Activated CD4-positive, alpha-beta memory T cell treated with anti-CD3 and anti-CD28 coated beads, Interleukin-2, amount 10 ng/mL, durations not matched to agents 7 days and 5 days (primary cell): Measurements from ENCODE around the gene PTH1R. TPM values are rescaled to one million over a fixed set of nuclear protein-coding genes. Genes with fewer than 3 reads are reported as not detected.

Experiments
- CTCF ChIA-PET: fragments of 350-600 bp; sonication (Branson Sonifier 250); formaldehyde crosslinking; loops from one replicate; lab custom pipeline; 2021; ENCODE audit warnings: antibody characterized with exemption, inconsistent platforms; lab: Charles Lee
- POLR2A ChIA-PET: fragments of 350-600 bp; sonication (Branson Sonifier 250); formaldehyde crosslinking; loops from one replicate; lab custom pipeline; 2021; ENCODE audit warnings: antibody characterized with exemption; lab: Charles Lee
- DNase-seq: peaks from one replicate; pipeline ENCODE4 v3.0.0-alpha.2; 2020
- H3K27ac Mint-ChIP-seq: one replicate; pipeline ENCODE4 v1.8.0; 2021; ENCODE audit warnings: mild to moderate bottlenecking, mixed read lengths
- H3K27me3 Mint-ChIP-seq: one replicate; pipeline ENCODE4 v1.8.0; 2021; ENCODE audit warnings: mixed read lengths
- H3K36me3 Mint-ChIP-seq: one replicate; pipeline ENCODE4 v1.8.0; 2021; ENCODE audit warnings: low read depth, mixed read lengths
- H3K4me1 Mint-ChIP-seq: one replicate; pipeline ENCODE4 v1.8.0; 2021; ENCODE audit warnings: mixed read lengths
- H3K4me3 Mint-ChIP-seq: one replicate; pipeline ENCODE4 v1.8.0; 2021; ENCODE audit warnings: mild to moderate bottlenecking, mixed read lengths
- H3K9me3 Mint-ChIP-seq: one replicate; pipeline ENCODE4 v1.8.0; 2021; ENCODE audit warnings: mixed read lengths
- total RNA-seq, 2 experiments: library from RNA; stranded (reverse); gene quantifications; one replicate each; pipeline ENCODE4 v1.2.3, GENCODE V29; 2021

Gene PTH1R
- total RNA-seq, 2 experiments from 2014 or later: not detected

GRCh38 chr3:46895204-46895660, 17.7 kb downstream of the PTH1R start:
- H3K27ac Mint-ChIP-seq: no peak overlapping the region
- H3K27me3 Mint-ChIP-seq: peaks cover 56% of the 10 kb centered on the region
- DNase-seq: peak; percentile 78
- peaks cover 12% of the 10 kb centered on the region for H3K4me1 Mint-ChIP-seq
- POLR2A ChIA-PET: interaction anchor here (1.1 kb wide), 1 partner anchor 49 kb away, joined by 3 read pairs; no protein-coding TSS in a partner anchor
- no peaks in the 10 kb centered on the region for H3K36me3 Mint-ChIP-seq
- no peak overlapping the region for H3K4me3 Mint-ChIP-seq
- H3K9me3 Mint-ChIP-seq: no peaks in the 10 kb centered on the region
- CTCF ChIA-PET: interaction anchor here (0.8 to 2.1 kb wide), 8 partner anchors 10 to 193 kb away, joined by 3 to 7 read pairs (median 4); no protein-coding TSS in a partner anchor

- DNase-seq: no peak
- CTCF ChIA-PET: interaction anchor here (0.8 to 2.1 kb wide), 4 partner anchors 14 to 189 kb away, joined by 3 to 7 read pairs (median 4); no protein-coding TSS in a partner anchor
- no peaks in the 10 kb centered on the region for H3K9me3 Mint-ChIP-seq
- no peaks in the 10 kb centered on the region for H3K36me3 Mint-ChIP-seq
- H3K27ac Mint-ChIP-seq: no peak overlapping the region
- peaks cover 12% of the 10 kb centered on the region for H3K4me1 Mint-ChIP-seq
- no peak overlapping the region for H3K4me3 Mint-ChIP-seq
- POLR2A ChIA-PET: no interaction called here
- H3K27me3 Mint-ChIP-seq: peaks cover 55% of the 10 kb centered on the region
These were observed 18.2 kb downstream of the PTH1R start for GRCh38 chr3:46895761-46896160.

- peaks cover 12% of the 10 kb centered on the region for H3K4me1 Mint-ChIP-seq
- H3K4me3 Mint-ChIP-seq: no peak overlapping the region
- H3K9me3 Mint-ChIP-seq: no peaks in the 10 kb centered on the region
- no peak for DNase-seq
- no peak overlapping the region for H3K27ac Mint-ChIP-seq
- H3K27me3 Mint-ChIP-seq: peaks cover 50% of the 10 kb centered on the region
- ChIA-PET CTCF (interaction anchor here (1.0 to 2.1 kb wide), 2 partner anchors 13 to 189 kb away, joined by 3 to 5 read pairs; no protein-coding TSS in a partner anchor), POLR2A (no interaction called here)
- H3K36me3 Mint-ChIP-seq: no peaks in the 10 kb centered on the region
These were observed 18.9 kb downstream of the PTH1R start for GRCh38 chr3:46896386-46896785.

- ChIA-PET POLR2A (no interaction called here), CTCF (interaction anchor here (2.1 kb wide), 1 partner anchor 13 kb away, joined by 5 read pairs; no protein-coding TSS in a partner anchor)
- H3K27me3 Mint-ChIP-seq: peaks cover 44% of the 10 kb centered on the region
- no peak overlapping the region for H3K4me3 Mint-ChIP-seq
- H3K4me1 Mint-ChIP-seq: peaks cover 10% of the 10 kb centered on the region
- DNase-seq: no peak
- no peaks in the 10 kb centered on the region for H3K36me3 Mint-ChIP-seq
- H3K9me3 Mint-ChIP-seq: no peaks in the 10 kb centered on the region
- no peak overlapping the region for H3K27ac Mint-ChIP-seq
These were observed 19.5 kb downstream of the PTH1R start for GRCh38 chr3:46897031-46897430.

GRCh38 chr3:46897829-46898320, 20.4 kb downstream of the PTH1R start:
- Mint-ChIP-seq H3K4me1 (peaks cover 5% of the 10 kb centered on the region), H3K4me3 (no peak overlapping the region), H3K36me3 (no peaks in the 10 kb centered on the region), H3K9me3 (no peaks in the 10 kb centered on the region), H3K27me3 (peaks cover 36% of the 10 kb centered on the region), H3K27ac (no peak overlapping the region)
- ChIA-PET POLR2A (no interaction called here), CTCF (interaction anchor here (1.1 kb wide), 1 partner anchor 15 kb away, joined by 4 read pairs; no protein-coding TSS in a partner anchor)
- DNase-seq: no peak

- H3K27me3 Mint-ChIP-seq: peaks cover 30% of the 10 kb centered on the region
- no peak overlapping the region for H3K4me3 Mint-ChIP-seq
- H3K9me3 Mint-ChIP-seq: no peaks in the 10 kb centered on the region
- ChIA-PET CTCF (interaction anchor here (1.1 kb wide), 2 partner anchors 15 to 16 kb away, joined by 3 to 4 read pairs; no protein-coding TSS in a partner anchor), POLR2A (no interaction called here)
- peaks cover 9% of the 10 kb centered on the region for H3K4me1 Mint-ChIP-seq
- H3K27ac Mint-ChIP-seq: no peak overlapping the region
- no peak for DNase-seq
- H3K36me3 Mint-ChIP-seq: no peaks in the 10 kb centered on the region
These were observed 21.0 kb downstream of the PTH1R start for GRCh38 chr3:46898321-46899150.

- DNase-seq: no peak
- POLR2A ChIA-PET: interaction anchor here (1.6 kb wide), 1 partner anchor 10 kb away, joined by 4 read pairs; no protein-coding TSS in a partner anchor
- Mint-ChIP-seq H3K27me3 (peaks cover 23% of the 10 kb centered on the region), H3K9me3 (no peaks in the 10 kb centered on the region), H3K4me1 (peaks cover 10% of the 10 kb centered on the region), H3K27ac (no peak overlapping the region), H3K4me3 (no peak overlapping the region), H3K36me3 (no peaks in the 10 kb centered on the region)
- CTCF ChIA-PET: interaction anchor here (1.1 to 1.4 kb wide), 3 partner anchors 14 to 39 kb away, joined by 3 to 4 read pairs (median 4); no protein-coding TSS in a partner anchor
These were observed 21.9 kb downstream of the PTH1R start for GRCh38 chr3:46899151-46900006.

GRCh38 chr3:46900007-46900292, 22.4 kb downstream of the PTH1R start:
- Mint-ChIP-seq H3K9me3 (no peaks in the 10 kb centered on the region), H3K36me3 (no peaks in the 10 kb centered on the region), H3K4me1 (peaks cover 12% of the 10 kb centered on the region), H3K4me3 (no peak overlapping the region), H3K27me3 (peaks cover 23% of the 10 kb centered on the region), H3K27ac (no peak overlapping the region)
- DNase-seq: no peak
- ChIA-PET POLR2A (interaction anchor here (1.6 kb wide), 1 partner anchor 10 kb away, joined by 4 read pairs; no protein-coding TSS in a partner anchor), CTCF (interaction anchor here (1.4 kb wide), 1 partner anchor 40 kb away, joined by 4 read pairs; no protein-coding TSS in a partner anchor)

- POLR2A ChIA-PET: interaction anchor here (1.6 kb wide), 1 partner anchor 9 kb away, joined by 4 read pairs; no protein-coding TSS in a partner anchor
- no peak for DNase-seq
- H3K27ac Mint-ChIP-seq: no peak overlapping the region
- peaks cover 19% of the 10 kb centered on the region for H3K27me3 Mint-ChIP-seq
- no peaks in the 10 kb centered on the region for H3K9me3 Mint-ChIP-seq
- no peak overlapping the region for H3K4me3 Mint-ChIP-seq
- CTCF ChIA-PET: interaction anchor here (1.4 to 1.6 kb wide), 2 partner anchors 9 to 40 kb away, joined by 4 to 5 read pairs; no protein-coding TSS in a partner anchor
- no peaks in the 10 kb centered on the region for H3K36me3 Mint-ChIP-seq
- H3K4me1 Mint-ChIP-seq: peaks cover 12% of the 10 kb centered on the region
These were observed 22.8 kb downstream of the PTH1R start for GRCh38 chr3:46900356-46900755.

GRCh38 chr3:46901061-46901460, 23.5 kb downstream of the PTH1R start:
- no peaks in the 10 kb centered on the region for H3K9me3 Mint-ChIP-seq
- CTCF ChIA-PET: interaction anchor here (1.6 kb wide), 1 partner anchor 8 kb away, joined by 5 read pairs; no protein-coding TSS in a partner anchor
- no peak overlapping the region for H3K27ac Mint-ChIP-seq
- H3K36me3 Mint-ChIP-seq: no peaks in the 10 kb centered on the region
- no peak overlapping the region for H3K4me3 Mint-ChIP-seq
- POLR2A ChIA-PET: interaction anchor here (1.6 kb wide), 1 partner anchor 9 kb away, joined by 4 read pairs; no protein-coding TSS in a partner anchor
- peaks cover 16% of the 10 kb centered on the region for H3K27me3 Mint-ChIP-seq
- H3K4me1 Mint-ChIP-seq: peaks cover 12% of the 10 kb centered on the region
- no peak for DNase-seq

GRCh38 chr3:46901591-46902187, 24.2 kb downstream of the PTH1R start:
- no peak for DNase-seq
- Mint-ChIP-seq H3K4me1 (peaks cover 12% of the 10 kb centered on the region), H3K27me3 (peaks cover 12% of the 10 kb centered on the region), H3K9me3 (no peaks in the 10 kb centered on the region), H3K4me3 (no peak overlapping the region), H3K27ac (no peak overlapping the region), H3K36me3 (no peaks in the 10 kb centered on the region)
- ChIA-PET CTCF (interaction anchor here (1.6 kb wide), 1 partner anchor 8 kb away, joined by 5 read pairs; no protein-coding TSS in a partner anchor), POLR2A (interaction anchor here (0.8 kb wide), 1 partner anchor 405 kb away, joined by 3 read pairs; no protein-coding TSS in a partner anchor)
